GM18505 (cell line): Measurements from ENCODE around the gene SP6.

Source experiments
- ATAC-seq: cut with Tn5 transposase; IDR thresholded peaks from one replicate; pipeline ENCODE4 v1.9.1; 2021; ENCODE audit not compliant: unreplicated experiment
- POLR2A ChIP-seq: IDR thresholded peaks from 4 replicates; pipeline ENCODE4 v1.6.1; 2011; ENCODE audit warnings: borderline replicate concordance; ENCODE audit not compliant: insufficient read depth, insufficient read length; ENCODE audit errors: extremely low read depth

Gene SP6

GRCh38 chr17:47840001-47840741 lies 10.8 kb downstream of the SP6 start:
- TF ChIP-seq POLR2A, result no peak
- ATAC-seq, result no peak

DNA sequence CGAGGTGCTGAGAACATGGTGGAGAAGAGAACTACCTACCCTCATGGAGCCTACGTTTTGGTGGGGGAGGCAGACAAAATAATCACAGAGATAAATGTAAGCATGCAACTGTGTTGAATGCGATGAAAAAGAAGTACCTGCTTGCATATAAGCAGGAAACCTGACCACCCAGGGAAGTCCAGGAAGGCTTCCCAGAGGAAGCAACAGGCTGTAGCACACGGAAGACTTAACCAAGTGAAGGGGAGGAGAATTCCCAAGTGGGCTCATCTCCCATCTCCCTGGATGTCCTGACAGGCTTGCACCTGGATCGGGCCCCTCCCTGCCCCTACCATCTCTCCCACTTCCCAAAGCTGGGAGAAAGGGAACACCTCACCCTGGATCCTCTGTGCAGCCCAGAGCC lies 11.9 kb downstream of the SP6 start:
- no peak for TF ChIP-seq POLR2A
- no peak for ATAC-seq

GRCh38 chr17:47838636-47839035 lies 12.3 kb downstream of the SP6 start:
- TF ChIP-seq POLR2A, result no peak
- no peak for ATAC-seq

- no peak for ATAC-seq
- no peak for TF ChIP-seq POLR2A
Measured at GRCh38 chr17:47837401-47838039, 13.4 kb downstream of the SP6 start.

- no peak for ATAC-seq
- TF ChIP-seq POLR2A, result no peak
Measured at GRCh38 chr17:47836601-47837000, 14.4 kb downstream of the SP6 start.

DNA sequence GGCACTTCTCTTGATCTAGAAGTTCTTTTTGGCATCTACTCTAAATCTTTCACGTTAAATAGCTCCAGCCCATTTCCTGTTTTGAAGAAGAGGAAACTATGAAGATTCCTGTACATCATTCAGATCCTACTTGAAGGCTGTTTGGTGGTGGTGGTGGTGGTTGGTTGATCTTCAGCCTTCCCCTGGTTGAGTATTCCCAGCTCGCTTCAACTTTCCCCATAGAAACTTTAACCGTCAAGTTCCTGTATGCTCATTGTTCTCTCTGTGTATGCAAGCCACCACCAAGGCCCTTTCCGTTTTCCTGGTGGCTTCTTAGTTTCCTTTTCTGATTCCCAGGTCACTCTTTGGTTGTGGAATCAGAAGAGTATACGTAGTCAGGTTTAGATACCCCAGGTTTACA lies 16.2 kb downstream of the SP6 start:
- no peak for TF ChIP-seq POLR2A

DNA sequence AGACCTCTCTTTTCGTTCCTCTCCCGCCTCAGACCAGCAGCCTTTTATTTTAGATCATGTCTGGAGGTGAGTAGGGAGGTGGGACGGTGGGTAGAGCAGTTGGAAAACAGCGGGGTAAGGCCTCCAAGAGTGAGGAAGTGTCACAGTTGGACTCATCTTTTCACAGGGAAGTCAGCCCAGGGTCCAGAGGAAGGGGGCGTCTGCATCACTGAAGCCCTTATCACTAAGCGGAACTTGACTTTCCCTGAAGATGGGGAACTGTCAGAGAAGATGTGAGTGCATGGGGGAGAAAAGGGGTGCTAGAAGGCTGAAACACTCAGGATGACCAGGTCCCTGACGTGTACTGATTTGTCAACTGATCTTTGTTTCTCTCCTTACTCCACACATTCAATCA lies 19.0 kb downstream of the SP6 start:
- no peak for ATAC-seq
- no peak for TF ChIP-seq POLR2A

More for the DNA sequence above, 16.2 kb downstream of the SP6 start:
- ATAC-seq, result no peak

DNA sequence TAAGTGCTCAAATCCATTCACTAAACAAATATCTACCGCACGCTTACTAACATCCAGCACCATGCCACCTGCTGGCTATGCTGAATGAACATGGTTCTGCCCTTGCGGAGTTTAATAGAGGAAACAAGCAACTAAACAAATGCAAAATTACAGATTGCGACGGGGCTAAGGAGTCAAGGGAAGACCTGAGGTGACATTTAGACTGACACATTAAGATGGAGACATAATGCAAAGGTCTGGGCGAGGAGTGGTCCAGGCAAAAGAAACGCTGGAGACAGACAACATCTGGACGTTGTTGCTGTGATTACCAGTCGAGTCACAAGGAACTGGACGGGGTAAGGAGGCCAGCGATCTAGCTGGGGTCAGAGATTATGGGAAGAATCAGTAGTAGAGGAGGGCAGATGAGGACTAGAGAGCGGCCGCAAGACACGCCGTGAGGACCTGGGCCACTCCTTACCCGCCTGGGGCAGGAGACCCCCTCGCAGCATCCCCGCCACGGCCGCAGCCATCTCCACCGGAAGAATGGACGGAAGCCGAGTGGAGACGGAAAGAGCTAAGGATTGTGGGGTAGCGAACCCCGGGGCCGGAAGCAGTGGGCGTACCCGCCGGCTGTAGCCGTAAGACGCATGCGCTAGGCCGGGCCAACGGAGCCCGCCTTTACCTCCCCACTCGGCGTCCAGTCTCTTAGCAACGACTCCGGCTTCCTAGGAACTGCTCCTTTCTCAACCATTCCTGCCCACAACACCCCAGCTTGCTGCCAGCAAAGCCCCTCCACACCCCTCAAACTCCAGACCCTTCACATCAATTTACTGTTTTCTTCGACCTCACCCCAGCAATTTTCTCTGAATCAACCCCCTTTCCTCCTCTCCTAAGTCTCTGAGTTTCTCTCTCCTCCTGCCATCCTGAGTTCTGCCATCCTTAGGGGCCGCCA lies 19.7 kb downstream of the SP6 start, which contains the start of the genes LRRC46 and MRPL10:
Gene LRRC46 (plus strand): TSS at position 668 of the 931 bp plus-strand sequence. CDS start 320 bp downstream, outside the sequence.
Gene MRPL10 (minus strand): TSS at position 539 of the 931 bp plus-strand sequence. CDS start 30 bp downstream, at position 509.
- peak; percentile 99 for TF ChIP-seq POLR2A
- ATAC-seq, result peak; percentile 91

- TF ChIP-seq POLR2A, result no peak
- ATAC-seq, result no peak
Measured at GRCh38 chr17:47830396-47831002, 20.5 kb downstream of the SP6 start.

GRCh38 chr17:47829870-47830269 lies 21.1 kb downstream of the SP6 start:
- TF ChIP-seq POLR2A, result no peak
- ATAC-seq, result no peak

DNA sequence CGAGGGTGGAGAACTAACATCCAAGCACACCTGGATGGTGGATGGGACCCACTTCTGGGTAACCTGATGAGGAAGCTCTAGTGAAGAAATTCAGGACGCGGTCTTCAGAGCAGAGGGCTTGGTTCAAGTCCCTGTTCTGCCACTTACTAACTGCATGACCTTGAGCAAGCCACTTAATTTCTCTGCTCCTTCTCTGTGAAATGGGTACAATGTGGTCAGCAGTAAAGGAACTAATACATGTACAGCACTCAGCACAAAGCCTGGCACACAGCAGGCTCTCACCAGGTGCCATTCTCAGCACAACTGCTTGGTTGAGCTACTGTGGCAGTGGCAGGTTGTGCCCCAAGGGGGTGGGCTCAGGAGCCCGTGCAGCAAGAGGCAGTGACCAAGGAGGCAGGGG lies 27.4 kb downstream of the SP6 start:
- ATAC-seq, result no peak
- TF ChIP-seq POLR2A, result no peak

GRCh38 chr17:47822785-47823184 lies 28.2 kb downstream of the SP6 start:
- no peak for TF ChIP-seq POLR2A
- ATAC-seq, result no peak

GRCh38 chr17:47821424-47822391 lies 29.3 kb downstream of the SP6 start, which contains the start of gene OSBPL7:
OSBPL7 (minus strand) TSS chr17:47821794; CDS start chr17:47820278, 1,516 bp downstream.
- ATAC-seq, result peak; percentile 69
- peak; percentile 88 for TF ChIP-seq POLR2A
